Cortex of kidney (tissue), 1 donor: Measurements from ENCODE around the gene SLX4.

Experiments
- DNase-seq: peaks from one replicate; lab custom pipeline; 2025; lab: John Stamatoyannopoulos, UW

The SLX4 gene

DNA sequence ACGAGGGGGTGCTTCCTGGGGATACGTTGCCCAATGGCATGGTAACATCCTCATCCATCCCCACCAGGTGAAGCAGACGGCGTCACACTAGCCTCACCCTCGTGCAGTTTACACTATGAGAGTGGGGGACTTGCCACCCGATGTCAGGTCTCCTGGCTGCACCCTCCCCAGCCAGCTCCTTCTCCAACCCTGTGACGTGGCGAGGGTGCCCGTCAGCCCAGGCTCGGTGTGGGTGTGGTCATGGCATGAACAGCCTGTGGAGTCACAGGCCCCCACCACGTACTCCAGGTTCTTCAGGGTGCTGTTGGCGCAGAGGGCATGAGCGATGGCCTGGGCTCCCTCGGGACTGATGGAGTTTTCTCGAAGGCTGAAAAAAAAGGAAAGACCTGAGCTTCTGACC lies 62.5 kb downstream of the SLX4 start:
- DNase-seq: no peak

DNA sequence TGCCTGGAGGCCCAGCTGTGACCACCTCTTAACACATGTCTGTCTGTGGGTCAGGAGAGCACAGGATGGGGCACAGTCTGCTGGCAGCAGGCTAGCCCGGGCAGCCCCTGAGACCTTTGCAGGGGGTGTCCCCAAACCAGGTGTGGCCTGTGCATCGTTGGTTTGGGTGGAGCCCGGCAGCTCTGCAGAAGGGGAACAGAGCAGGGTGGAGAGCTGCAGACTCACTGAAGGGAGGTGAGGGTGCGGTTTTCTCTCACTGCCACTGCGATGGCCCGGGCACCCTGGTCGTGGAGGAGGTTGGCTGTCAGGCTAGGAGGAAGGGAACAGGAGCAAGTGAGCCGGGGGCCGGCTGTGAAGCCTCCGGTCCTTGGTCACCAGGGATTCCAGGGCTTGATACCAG lies 63.0 kb downstream of the SLX4 start:
- no peak for DNase-seq

DNA sequence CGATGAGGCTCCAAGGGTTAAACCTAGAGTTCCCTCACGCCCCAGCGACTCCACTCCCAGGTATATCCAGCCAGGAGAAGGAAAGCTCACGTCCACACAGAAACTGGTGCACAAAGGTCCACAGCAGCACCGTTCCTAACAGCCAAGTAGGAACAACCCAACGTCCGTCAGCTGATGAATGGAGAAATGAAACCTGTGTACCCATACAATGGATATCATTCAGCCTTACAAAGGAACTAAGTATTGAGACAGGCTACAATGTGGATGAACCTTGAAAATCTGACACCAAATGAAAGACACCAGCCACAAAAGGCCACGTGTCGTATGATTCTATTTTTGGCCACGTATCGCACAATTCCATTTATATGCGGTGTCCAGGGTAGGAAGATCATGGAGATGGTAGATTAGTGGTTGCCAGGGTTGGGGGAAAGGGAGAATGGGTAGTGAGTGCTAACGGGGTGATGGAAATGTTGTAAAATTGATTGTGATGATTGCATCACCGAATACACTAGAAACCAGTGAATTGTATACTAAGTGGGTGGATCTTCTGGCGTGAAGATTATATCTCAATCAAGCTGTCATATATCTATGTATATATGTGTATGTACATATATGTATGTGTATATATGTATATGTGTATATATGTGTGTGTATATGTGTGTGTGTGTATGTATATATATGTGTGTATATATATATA lies 64.3 kb downstream of the SLX4 start:
- DNase-seq: no peak

DNA sequence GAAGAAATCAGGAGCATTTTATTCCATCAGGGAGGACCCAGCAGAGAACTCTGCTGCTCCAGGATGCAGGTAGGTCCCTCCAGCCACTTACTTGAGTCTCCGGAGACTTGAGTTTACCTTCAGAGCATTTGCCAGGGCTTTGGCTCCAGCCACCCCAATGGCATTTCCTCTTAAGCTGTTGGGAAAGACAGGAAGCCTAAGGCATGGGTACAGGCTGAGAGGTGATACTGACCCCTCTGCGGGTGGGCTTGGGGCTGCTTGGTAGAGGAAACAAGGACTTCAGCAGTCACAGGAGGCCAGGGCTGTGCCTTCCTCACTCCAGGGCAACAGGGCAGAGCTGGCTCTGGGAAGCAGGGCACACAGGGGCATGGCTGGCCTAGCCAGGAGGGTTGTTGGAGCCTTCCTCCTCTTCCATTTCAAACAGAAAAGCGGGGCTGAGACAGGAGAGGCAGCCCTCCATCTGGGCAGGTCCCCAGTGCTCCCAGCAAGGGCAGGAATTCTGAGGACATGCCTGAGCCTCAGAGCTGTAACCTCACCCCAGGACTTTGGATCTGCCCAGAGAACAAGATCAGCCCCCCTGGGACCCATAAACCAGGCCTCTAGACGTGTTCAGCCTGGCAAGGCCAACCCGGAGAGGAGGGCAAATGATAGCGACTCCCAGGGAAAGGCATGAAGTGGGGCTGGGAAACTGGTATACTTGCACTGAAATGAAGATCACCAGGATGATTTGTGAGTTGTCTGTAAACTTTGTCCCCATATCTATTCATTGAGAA lies 68.6 kb downstream of the SLX4 start:
- DNase-seq: no peak

DNA sequence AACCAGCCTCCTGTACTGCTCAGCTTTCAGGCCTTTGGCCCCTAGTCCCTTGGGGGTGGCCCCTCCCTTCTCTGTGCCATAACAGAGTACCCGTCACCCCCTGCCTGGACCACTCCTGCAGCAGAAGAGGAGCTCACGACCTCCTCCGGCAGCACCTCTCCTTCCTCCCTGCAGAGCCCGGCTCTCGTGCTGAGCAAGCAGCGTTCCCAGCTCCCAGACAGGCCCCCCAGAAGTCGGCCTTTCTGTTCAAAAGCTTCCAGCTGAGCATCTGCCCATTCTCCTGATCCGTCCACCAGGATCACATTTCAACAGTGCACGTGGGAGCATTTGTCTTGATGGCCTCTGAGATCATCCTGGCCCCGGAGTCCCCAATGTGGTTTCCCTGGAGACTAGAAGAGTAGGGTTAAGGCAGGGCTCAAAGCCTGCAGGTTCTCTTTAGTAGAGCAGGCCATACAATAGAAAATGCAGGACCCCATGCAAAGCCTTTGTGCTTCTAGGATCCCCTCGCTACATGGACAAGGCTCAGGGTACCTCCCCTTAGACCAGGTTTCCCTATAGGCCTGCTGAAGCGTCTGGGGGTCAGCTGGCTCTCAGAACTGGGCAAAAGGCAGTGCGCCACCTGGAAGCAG lies 69.8 kb downstream of the SLX4 start:
- no peak for DNase-seq

DNA sequence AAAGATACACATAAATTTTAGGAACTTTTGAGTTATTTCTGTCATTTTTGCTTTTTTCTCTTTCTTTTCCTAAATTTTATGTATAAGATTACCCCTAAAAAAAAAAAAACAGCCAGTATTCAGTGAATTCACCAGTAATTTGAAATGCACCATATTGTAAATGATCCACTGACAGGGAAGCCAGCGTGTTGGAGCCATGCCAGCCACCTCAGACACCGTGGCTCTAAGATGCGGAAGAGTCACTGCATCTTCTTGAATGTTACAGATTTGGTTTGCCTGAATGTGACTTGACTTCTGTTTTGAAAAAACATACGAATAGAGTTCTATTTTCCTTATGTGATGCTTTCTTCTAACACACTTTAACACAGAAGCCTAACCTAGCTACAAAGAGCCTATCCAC lies 73.2 kb downstream of the SLX4 start:
- no peak for DNase-seq

DNA sequence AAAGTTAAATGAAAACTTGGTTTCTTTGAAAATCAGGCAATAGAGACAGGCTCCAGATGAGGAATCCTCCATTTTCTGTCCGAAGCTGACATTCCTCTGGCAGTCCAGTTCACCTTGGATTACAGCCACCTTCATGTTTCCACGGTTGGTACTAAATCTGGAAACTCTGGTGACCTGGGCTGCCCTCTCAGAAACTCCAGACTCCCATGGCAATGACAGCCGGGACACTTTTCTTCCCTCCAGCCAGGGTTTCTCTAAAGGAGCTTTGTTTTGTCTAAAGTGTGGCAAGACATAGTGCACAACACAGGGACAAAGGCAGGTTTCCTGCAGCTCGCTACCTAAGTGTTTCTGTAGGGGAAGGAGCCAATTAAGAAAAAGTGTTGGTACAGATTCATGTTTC lies 74.6 kb downstream of the SLX4 start:
- no peak for DNase-seq

DNA sequence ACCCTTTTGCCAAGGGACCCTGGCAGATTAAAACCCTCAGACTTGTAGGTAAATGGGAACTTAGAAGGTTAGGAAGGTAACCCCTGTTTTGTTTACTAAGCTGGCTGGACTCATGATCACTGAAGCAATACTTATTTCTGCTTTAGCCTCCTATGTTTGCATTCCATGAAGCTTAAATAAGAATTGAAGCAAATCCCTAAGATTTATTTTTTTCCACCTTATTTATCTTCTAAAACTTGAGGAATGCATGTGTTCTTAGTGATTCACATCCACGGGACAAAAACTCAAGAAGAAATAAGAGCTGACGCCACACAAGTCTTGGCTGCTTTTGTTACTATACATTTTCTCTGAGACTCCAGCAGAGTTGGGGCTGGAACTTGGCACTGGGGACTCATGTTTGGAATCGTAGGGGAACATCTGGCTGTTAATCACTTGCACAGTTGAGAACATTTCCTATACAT lies 75.1 kb downstream of the SLX4 start:
- no peak for DNase-seq

DNA sequence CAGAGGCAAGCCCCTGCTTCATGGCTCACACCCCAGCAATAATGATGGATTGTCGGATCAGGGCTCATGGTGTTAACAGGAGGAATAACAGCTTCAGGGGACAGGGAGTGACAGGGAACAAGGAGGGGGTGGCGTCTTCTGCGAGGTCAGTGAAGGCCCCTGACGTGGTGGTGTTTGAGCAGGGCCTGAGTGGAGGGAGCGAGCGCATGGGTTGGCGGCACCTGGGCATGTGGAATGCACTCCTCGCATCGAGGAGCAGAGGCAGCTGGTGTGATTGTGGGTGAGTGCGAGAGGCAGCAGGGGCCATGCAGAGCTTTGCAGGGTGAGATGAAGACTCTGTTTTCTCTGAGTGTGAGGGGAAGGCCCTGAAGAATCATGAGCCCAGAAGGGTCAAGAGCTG lies 77.3 kb downstream of the SLX4 start:
- DNase-seq: no peak

DNA sequence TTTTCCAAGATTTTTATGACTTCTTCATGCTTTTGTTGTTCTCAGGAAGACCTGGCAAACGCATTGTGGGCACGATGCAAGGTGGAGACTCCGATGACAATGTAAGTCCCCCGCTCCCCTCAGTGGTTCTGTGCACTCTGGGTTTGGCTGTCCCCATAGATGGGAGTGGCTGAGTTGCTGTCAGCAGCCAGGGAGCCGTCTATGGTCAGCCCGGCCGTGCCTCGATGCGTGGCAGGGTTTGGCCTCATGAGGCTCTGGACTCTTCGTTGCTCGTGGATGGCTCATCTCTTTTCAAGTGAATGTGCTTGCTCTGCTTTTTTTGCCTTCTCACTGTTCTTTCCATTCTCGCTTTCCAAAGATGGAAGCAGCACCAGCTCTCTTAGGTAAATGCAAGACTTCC lies 78.7 kb downstream of the SLX4 start:
- DNase-seq: no peak
